PC-3 (cell line): ENCODE measurements around the gene HEMGN. TPM values are rescaled to one million over a fixed set of nuclear protein-coding genes. Genes with fewer than 3 reads are reported as not detected.

Experiments
- ATAC-seq: fragments of 200-7000 bp; cut with Tn5 transposase; 2 replicates; pipeline ENCODE4 v1.9.1; 2020; ENCODE audit warnings: mild to moderate bottlenecking, moderate library complexity
- BruUV-seq: library from RNA; stranded (reverse); fragments of 400-500 nt; replicated peaks from 2 replicates; lab custom pipeline; 2021; lab: Mats Ljungman, UMichigan
- CTCF ChIA-PET: fragments of 300-600 bp; sonication (Branson Sonifier 250); formaldehyde crosslinking; loops from one replicate; lab custom pipeline; 2022; ENCODE audit warnings: antibody characterized with exemption; lab: Charles Lee
- POLR2A ChIA-PET: fragments of 300-600 bp; sonication (Branson Sonifier 250); formaldehyde crosslinking; loops from one replicate; lab custom pipeline; 2022; ENCODE audit warnings: antibody characterized with exemption; ENCODE audit not compliant: unreplicated experiment; lab: Charles Lee
- DNase-seq: peaks from one replicate; pipeline ENCODE4 v3.0.0-alpha.2; 2015
- H2AFZ ChIP-seq: fragments of 300-600 bp; sonication (generic); 2 replicates; pipeline ENCODE4 v1.6.0; 2016; ENCODE audit warnings: antibody characterized with exemption, low read length
- H3F3A ChIP-seq: fragments of 300-600 bp; sonication (generic); one replicate; pipeline ENCODE4 v1.6.0; 2017; ENCODE audit warnings: antibody characterized with exemption, low read length, control low read depth, mild to moderate bottlenecking; ENCODE audit not compliant: unreplicated experiment
- H3K27ac ChIP-seq: fragments of 300-600 bp; sonication (generic); 2 replicates; pipeline ENCODE4 v1.5.1; 2016; ENCODE audit warnings: mild to moderate bottlenecking, low read length
- H3K27me3 ChIP-seq: fragments of 300-600 bp; sonication (generic); 2 replicates; pipeline ENCODE4 v1.6.1; 2016; ENCODE audit warnings: low read length, mixed read lengths
- H3K36me3 ChIP-seq: fragments of 300-600 bp; sonication (generic); 2 replicates; pipeline ENCODE4 v1.6.1; 2016; ENCODE audit warnings: low read depth, mixed run types, low read length, mixed read lengths
- H3K4me1 ChIP-seq: fragments of 300-600 bp; sonication (generic); 2 replicates; pipeline ENCODE4 v1.5.1; 2016; ENCODE audit warnings: low read length; ENCODE audit not compliant: insufficient read depth
- H3K4me2 ChIP-seq: fragments of 300-600 bp; sonication (generic); 2 replicates; pipeline ENCODE4 v1.6.0; 2016; ENCODE audit warnings: low read length
- H3K4me3 ChIP-seq: fragments of 300-600 bp; sonication (generic); 2 replicates; pipeline ENCODE4 v1.5.1; 2016; ENCODE audit warnings: mild to moderate bottlenecking, low read length, mixed read lengths
- H3K79me2 ChIP-seq: fragments of 300-600 bp; sonication (generic); 2 replicates; pipeline ENCODE4 v1.6.1; 2017; ENCODE audit warnings: low read length, mixed read lengths
- H3K9ac ChIP-seq: fragments of 300-600 bp; sonication (generic); 2 replicates; pipeline ENCODE4 v1.6.0; 2016; ENCODE audit warnings: mild to moderate bottlenecking, low read length
- H3K9me2 ChIP-seq: fragments of 300-600 bp; sonication (generic); replicated peaks from 2 replicates; pipeline ENCODE4 v1.6.1; 2016; ENCODE audit warnings: mixed run types, low read length, mixed read lengths
- H3K9me3 ChIP-seq: fragments of 300-600 bp; sonication (generic); 2 replicates; pipeline ENCODE4 v1.6.1; 2016; ENCODE audit warnings: low read length, mixed read lengths
- H4K20me1 ChIP-seq: fragments of 300-600 bp; sonication (generic); 2 replicates; pipeline ENCODE4 v1.6.1; 2016; ENCODE audit warnings: low read length, mixed read lengths
- CTCF ChIP-seq: fragments of 300-600 bp; sonication (generic); conservative IDR thresholded peaks from 2 replicates; pipeline ENCODE4 v1.5.1; 2017; ENCODE audit warnings: antibody characterized with exemption, low read depth, mild to moderate bottlenecking, low read length
- EZH2 ChIP-seq: fragments of 300-600 bp; sonication (generic); IDR thresholded peaks from one replicate; pipeline ENCODE4 v1.6.1; 2017; ENCODE audit warnings: antibody characterized with exemption, mild to moderate bottlenecking, low read length; ENCODE audit not compliant: unreplicated experiment
- EZH2phosphoT487 ChIP-seq: fragments of 300-600 bp; sonication (generic); IDR thresholded peaks from 2 replicates; pipeline ENCODE4 v1.6.1; 2018; ENCODE audit warnings: mild to moderate bottlenecking, antibody characterized with exemption, low read length, borderline replicate concordance
- intact Hi-C: fragments of 100-400 bp; cut with micrococcal nuclease; formaldehyde crosslinking; loops from 2 replicates; pipeline ENCODE4 v1.9.0; 2023
- total RNA-seq: library from RNA; depleted of rRNA; stranded (reverse); fragments of >200 nt; gene quantifications from 2 replicates; pipeline ENCODE4 v1.2.3, GENCODE V29; 2014

HEMGN gene
- total RNA-seq, 1 experiment from 2014 or later = not detected

DNA sequence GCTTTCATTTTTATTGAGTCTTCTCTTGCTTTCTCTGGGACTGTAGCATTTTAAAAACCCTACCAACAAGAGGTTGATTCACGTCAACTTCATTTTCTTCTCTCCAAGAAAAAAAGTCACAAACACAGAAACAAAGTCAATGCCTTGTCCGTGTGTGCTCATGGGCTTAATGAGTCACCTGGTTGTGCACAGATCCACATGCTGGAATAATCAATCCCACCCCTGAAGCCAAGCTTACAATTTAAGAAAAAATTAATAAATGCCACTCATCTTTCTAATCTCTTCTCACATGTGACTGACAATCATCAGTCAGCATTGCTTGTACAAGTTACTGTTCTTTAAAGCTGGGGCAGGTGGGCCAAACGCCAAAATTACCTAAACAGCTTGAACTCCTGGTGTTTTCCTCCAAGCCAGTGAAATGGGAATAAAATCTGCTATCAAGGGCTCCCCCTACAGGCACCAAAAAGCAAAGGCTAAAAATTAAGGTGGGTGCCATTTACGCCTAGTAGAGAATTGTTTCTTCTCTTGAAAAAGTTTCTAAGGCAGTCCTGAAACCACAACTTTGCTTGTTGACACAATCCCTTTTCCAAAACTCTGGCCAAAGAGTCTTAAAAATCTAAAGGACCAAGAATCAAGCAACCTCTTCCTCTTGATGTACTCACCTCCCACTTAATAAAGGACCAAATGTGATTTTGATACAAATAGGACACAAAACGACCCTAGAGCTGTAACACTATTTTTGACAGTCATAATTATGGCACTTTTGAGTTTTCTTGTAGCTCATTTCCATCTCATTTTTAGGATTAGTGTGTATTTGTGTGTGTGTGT lies 37.0 kb downstream of the HEMGN start:
- no peak overlapping the region for H3K4me2 ChIP-seq
- no peak overlapping the region for H3K9ac ChIP-seq
- no peaks in the 10 kb centered on the region for H3K79me2 ChIP-seq
- H2AFZ ChIP-seq = no peak overlapping the region
- H3K4me3 ChIP-seq = no peak overlapping the region
- intact Hi-C loops = loop anchor here (1.0 to 2.0 kb wide), 2 partner anchors 150 to 191 kb away; no protein-coding TSS in a partner anchor
- H3K4me1 ChIP-seq = peaks cover 7% of the 10 kb centered on the region
- DNase-seq (peak; percentile 59), ATAC-seq (peak; percentile 37)
- POLR2A ChIA-PET = interaction anchor here (0.6 kb wide), 1 partner anchor 9 kb away, joined by 6 read pairs; no protein-coding TSS in a partner anchor
- no peaks in the 10 kb centered on the region for H3F3A ChIP-seq
- H4K20me1 ChIP-seq = no peaks in the 10 kb centered on the region
- peak; percentile 81 for TF ChIP-seq CTCF
- no peak for TF ChIP-seq EZH2
- no peak for TF ChIP-seq EZH2phosphoT487
- BruUV-seq = no TSS peak
- H3K9me3 ChIP-seq = no peaks in the 10 kb centered on the region
- H3K27ac ChIP-seq = no peak overlapping the region
- H3K27me3 ChIP-seq = no peaks in the 10 kb centered on the region
- no peaks in the 10 kb centered on the region for H3K9me2 ChIP-seq
- no peaks in the 10 kb centered on the region for H3K36me3 ChIP-seq
- CTCF ChIA-PET = interaction anchor here (0.6 kb wide), 2 partner anchors 84 to 432 kb away, joined by 3 read pairs; no protein-coding TSS in a partner anchor

- H4K20me1 ChIP-seq = no peaks in the 10 kb centered on the region
- H3F3A ChIP-seq = no peaks in the 10 kb centered on the region
- no peak overlapping the region for H3K27ac ChIP-seq
- TF ChIP-seq EZH2 = no peak
- no peak for TF ChIP-seq EZH2phosphoT487
- TF ChIP-seq CTCF = no peak
- no peaks in the 10 kb centered on the region for H3K9me2 ChIP-seq
- ChIA-PET CTCF (interaction anchor here (0.6 kb wide), 1 partner anchor 83 kb away, joined by 3 read pairs; no protein-coding TSS in a partner anchor), POLR2A (interaction anchor here (0.6 kb wide), 1 partner anchor 10 kb away, joined by 6 read pairs; no protein-coding TSS in a partner anchor)
- no peak overlapping the region for H2AFZ ChIP-seq
- no peaks in the 10 kb centered on the region for H3K79me2 ChIP-seq
- H3K36me3 ChIP-seq = no peaks in the 10 kb centered on the region
- DNase-seq (peak; percentile 9), ATAC-seq (no peak)
- H3K27me3 ChIP-seq = no peaks in the 10 kb centered on the region
- no peak overlapping the region for H3K9ac ChIP-seq
- intact Hi-C loops = loop anchor here (2.0 kb wide), 1 partner anchor 149 kb away; no protein-coding TSS in a partner anchor
- H3K4me1 ChIP-seq = peaks cover 7% of the 10 kb centered on the region
- BruUV-seq = no TSS peak
- H3K4me2 ChIP-seq = no peak overlapping the region
- no peaks in the 10 kb centered on the region for H3K9me3 ChIP-seq
- H3K4me3 ChIP-seq = no peak overlapping the region
Observed at GRCh38 chr9:97900103-97900737, 37.8 kb downstream of the HEMGN start.
